ENCODE data around the gene TSPOAP1.

The TSPOAP1 gene

GRCh38 chr17:58371300-58371950 lies 42.8 kb upstream of the TSPOAP1 start:
- H3K9ac ChIP-seq (ENCODE audit: low read length), result no peak overlapping the region
- no peaks in the 10 kb centered on the region for H3K9me3 ChIP-seq (ENCODE audit: control insufficient read depth, low read length)
- no peak overlapping the region for H2AK5ac ChIP-seq (ENCODE audit: low read length, severe bottlenecking)
- no peaks in the 10 kb centered on the region for H3K4me1 ChIP-seq (ENCODE audit: control insufficient read depth, insufficient read depth, low read depth, low read length)
- no peak overlapping the region for H2BK120ac ChIP-seq (ENCODE audit: low read depth, low read length)
- H3K23ac ChIP-seq (ENCODE audit: low read length in 2 of 2), result no peak overlapping the region
- no peaks in the 10 kb centered on the region for H3K79me1 ChIP-seq (replicated peaks; ENCODE audit: low read length, poor library complexity, severe bottlenecking)
- H2BK5ac ChIP-seq (ENCODE audit: low read depth, low read length, poor library complexity, severe bottlenecking), result no peak overlapping the region
- H4K8ac ChIP-seq (ENCODE audit: low read length), result no peak overlapping the region
- H3K4ac ChIP-seq (ENCODE audit: low read depth in 1 of 2, low read length in 2 of 2), result no peak overlapping the region
- no peak overlapping the region for H3K18ac ChIP-seq (ENCODE audit: low read depth in 1 of 2, low read length in 2 of 2)
- DNase-seq, result no peak
- no peak overlapping the region for H3K14ac ChIP-seq (ENCODE audit: low read length in 2 of 2)
- no peak overlapping the region for H4K91ac ChIP-seq (ENCODE audit: low read length)
- no peak overlapping the region for H3K27ac ChIP-seq (ENCODE audit: low read length, poor library complexity, severe bottlenecking)
- WGBS, result 63% methylated on average over 5 of the region's 6 CpGs
- H3K4me2 ChIP-seq (ENCODE audit: low read length, poor library complexity, severe bottlenecking), result no peak overlapping the region
- peaks cover 15 to 24% of the 10 kb centered on the region in 2 experiments for H3K27me3 ChIP-seq (ENCODE audit: control insufficient read depth in 1 of 2, insufficient read depth in 1 of 2, low read length in 2 of 2)
- H2AFZ ChIP-seq (ENCODE audit: low read depth, low read length), result no peak overlapping the region
- no peak overlapping the region for H3K4me3 ChIP-seq (ENCODE audit: insufficient read depth in 1 of 2, low read depth in 1 of 2, low read length in 2 of 2)
- H2BK15ac ChIP-seq (ENCODE audit: low read depth, poor library complexity, severe bottlenecking), result no peak overlapping the region
- H3K36me3 ChIP-seq (ENCODE audit: control insufficient read depth in 1 of 2, insufficient read depth in 2 of 2, low read depth in 1 of 2, low read length in 2 of 2), result no peaks in the 10 kb centered on the region
- no peak overlapping the region for H2BK12ac ChIP-seq (ENCODE audit: low read length in 2 of 2)

DNA sequence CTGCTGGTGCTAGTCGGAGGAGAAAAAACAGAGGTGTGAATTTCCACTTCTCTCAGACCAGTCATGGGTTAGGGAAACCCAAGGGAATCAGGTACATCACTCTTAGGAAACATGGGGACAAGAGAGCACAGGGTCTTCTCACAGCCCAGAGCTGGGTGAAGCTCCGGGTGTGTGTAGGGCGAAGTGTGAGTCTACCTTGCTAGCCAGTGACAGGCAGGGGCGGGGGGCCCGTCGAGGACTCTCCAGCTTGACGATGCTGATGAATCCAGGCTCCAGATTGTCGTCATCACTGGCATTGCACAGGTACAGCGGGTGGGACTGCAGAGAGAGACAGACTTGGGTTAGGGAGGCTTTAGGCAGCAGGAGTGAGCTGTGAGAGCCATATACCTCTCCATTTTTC lies 42.1 kb upstream of the TSPOAP1 start:
- Histone ChIP-seq H3K9me3 (ENCODE audit: control insufficient read depth, low read length) (no peaks in the 10 kb centered on the region), H2BK5ac (ENCODE audit: low read depth, low read length, poor library complexity, severe bottlenecking) (no peak overlapping the region), H3K14ac (ENCODE audit: low read length in 2 of 2) (no peak overlapping the region), H3K79me1 (replicated peaks; ENCODE audit: low read length, poor library complexity, severe bottlenecking) (no peaks in the 10 kb centered on the region), H3K18ac (ENCODE audit: low read depth in 1 of 2, low read length in 2 of 2) (no peak overlapping the region), H2BK120ac (ENCODE audit: low read depth, low read length) (no peak overlapping the region), H3K4ac (ENCODE audit: low read depth in 1 of 2, low read length in 2 of 2) (no peak overlapping the region), H3K4me3 (ENCODE audit: insufficient read depth in 1 of 2, low read depth in 1 of 2, low read length in 2 of 2) (no peak overlapping the region), H2BK12ac (ENCODE audit: low read length in 2 of 2) (no peak overlapping the region), H3K27ac (ENCODE audit: low read length, poor library complexity, severe bottlenecking) (no peak overlapping the region), H3K4me2 (ENCODE audit: low read length, poor library complexity, severe bottlenecking) (no peak overlapping the region), H3K27me3 (ENCODE audit: control insufficient read depth in 1 of 2, insufficient read depth in 1 of 2, low read length in 2 of 2) (peaks cover 16 to 30% of the 10 kb centered on the region in 2 experiments), H2AFZ (ENCODE audit: low read depth, low read length) (no peak overlapping the region), H3K9ac (ENCODE audit: low read length) (no peak overlapping the region), H2AK5ac (ENCODE audit: low read length, severe bottlenecking) (no peak overlapping the region), H3K4me1 (ENCODE audit: control insufficient read depth, insufficient read depth, low read depth, low read length) (no peaks in the 10 kb centered on the region), H4K91ac (ENCODE audit: low read length) (no peak overlapping the region), H3K23ac (ENCODE audit: low read length in 2 of 2) (no peak overlapping the region), H3K36me3 (ENCODE audit: control insufficient read depth in 1 of 2, insufficient read depth in 2 of 2, low read depth in 1 of 2, low read length in 2 of 2) (no peaks in the 10 kb centered on the region), H4K8ac (ENCODE audit: low read length) (no peak overlapping the region), H2BK15ac (ENCODE audit: low read depth, poor library complexity, severe bottlenecking) (no peak overlapping the region)
- 84% methylated on average over 9 of the region's 9 CpGs for WGBS
- DNase-seq, result no peak

GRCh38 chr17:58370309-58370708 lies 41.7 kb upstream of the TSPOAP1 start:
- Histone ChIP-seq H2BK120ac (ENCODE audit: low read depth, low read length) (no peak overlapping the region), H3K9ac (ENCODE audit: low read length) (no peak overlapping the region), H3K18ac (ENCODE audit: low read depth in 1 of 2, low read length in 2 of 2) (no peak overlapping the region), H3K4me1 (ENCODE audit: control insufficient read depth, insufficient read depth, low read depth, low read length) (no peaks in the 10 kb centered on the region), H4K8ac (ENCODE audit: low read length) (no peak overlapping the region), H2AFZ (ENCODE audit: low read depth, low read length) (no peak overlapping the region), H2BK15ac (ENCODE audit: low read depth, poor library complexity, severe bottlenecking) (no peak overlapping the region), H3K4me3 (ENCODE audit: insufficient read depth in 1 of 2, low read depth in 1 of 2, low read length in 2 of 2) (no peak overlapping the region), H3K9me3 (ENCODE audit: control insufficient read depth, low read length) (no peaks in the 10 kb centered on the region), H3K79me1 (replicated peaks; ENCODE audit: low read length, poor library complexity, severe bottlenecking) (no peaks in the 10 kb centered on the region), H3K14ac (ENCODE audit: low read length in 2 of 2) (no peak overlapping the region), H4K91ac (ENCODE audit: low read length) (no peak overlapping the region), H3K4me2 (ENCODE audit: low read length, poor library complexity, severe bottlenecking) (no peak overlapping the region), H2BK5ac (ENCODE audit: low read depth, low read length, poor library complexity, severe bottlenecking) (no peak overlapping the region), H3K27me3 (ENCODE audit: control insufficient read depth in 1 of 2, insufficient read depth in 1 of 2, low read length in 2 of 2) (peaks cover 19 to 33% of the 10 kb centered on the region in 2 experiments), H3K23ac (ENCODE audit: low read length in 2 of 2) (no peak overlapping the region), H3K27ac (ENCODE audit: low read length, poor library complexity, severe bottlenecking) (no peak overlapping the region), H3K4ac (ENCODE audit: low read depth in 1 of 2, low read length in 2 of 2) (no peak overlapping the region), H2AK5ac (ENCODE audit: low read length, severe bottlenecking) (no peak overlapping the region), H2BK12ac (ENCODE audit: low read length in 2 of 2) (no peak overlapping the region), H3K36me3 (ENCODE audit: control insufficient read depth in 1 of 2, insufficient read depth in 2 of 2, low read depth in 1 of 2, low read length in 2 of 2) (no peaks in the 10 kb centered on the region)
- DNase-seq, result no peak
- 50% methylated on average over 1 of the region's 5 CpGs for WGBS

- Histone ChIP-seq H3K9me3 (ENCODE audit: control insufficient read depth, low read length) (no peaks in the 10 kb centered on the region), H2AFZ (ENCODE audit: low read depth, low read length) (no peak overlapping the region), H4K91ac (ENCODE audit: low read length) (no peak overlapping the region), H2BK12ac (ENCODE audit: low read length in 2 of 2) (no peak overlapping the region), H3K36me3 (ENCODE audit: control insufficient read depth in 1 of 2, insufficient read depth in 2 of 2, low read depth in 1 of 2, low read length in 2 of 2) (no peaks in the 10 kb centered on the region), H3K4me1 (ENCODE audit: control insufficient read depth, insufficient read depth, low read depth, low read length) (no peaks in the 10 kb centered on the region), H3K4ac (ENCODE audit: low read depth in 1 of 2, low read length in 2 of 2) (no peak overlapping the region), H2BK5ac (ENCODE audit: low read depth, low read length, poor library complexity, severe bottlenecking) (no peak overlapping the region), H3K27ac (ENCODE audit: low read length, poor library complexity, severe bottlenecking) (no peak overlapping the region), H2BK15ac (ENCODE audit: low read depth, poor library complexity, severe bottlenecking) (no peak overlapping the region), H3K23ac (ENCODE audit: low read length in 2 of 2) (no peak overlapping the region), H3K9ac (ENCODE audit: low read length) (no peak overlapping the region), H3K18ac (ENCODE audit: low read depth in 1 of 2, low read length in 2 of 2) (no peak overlapping the region), H4K8ac (ENCODE audit: low read length) (no peak overlapping the region), H2BK120ac (ENCODE audit: low read depth, low read length) (no peak overlapping the region), H2AK5ac (ENCODE audit: low read length, severe bottlenecking) (no peak overlapping the region), H3K79me1 (replicated peaks; ENCODE audit: low read length, poor library complexity, severe bottlenecking) (no peaks in the 10 kb centered on the region), H3K4me3 (ENCODE audit: insufficient read depth in 1 of 2, low read depth in 1 of 2, low read length in 2 of 2) (no peak overlapping the region), H3K14ac (ENCODE audit: low read length in 2 of 2) (no peak overlapping the region), H3K4me2 (ENCODE audit: low read length, poor library complexity, severe bottlenecking) (no peak overlapping the region), H3K27me3 (ENCODE audit: control insufficient read depth in 1 of 2, insufficient read depth in 1 of 2, low read length in 2 of 2) (peaks cover 26 to 36% of the 10 kb centered on the region in 2 experiments)
- 78% methylated on average over 5 of the region's 5 CpGs for WGBS
- DNase-seq, result no peak
Measured at GRCh38 chr17:58369214-58370031, 40.8 kb upstream of the TSPOAP1 start.
